Iris pigment epithelial cell (primary cell): ENCODE data around the gene NKD1.
A peak's percentile ranks its signal among the peaks of the same experiment; 100 is the strongest.

ENCODE experiments used
- DNase-seq: peaks from one replicate; pipeline ENCODE4 v3.0.0-alpha.2; 2011; ENCODE audit warnings: low read depth

Gene NKD1

GRCh38 chr16:50613964-50614474 lies 65.8 kb downstream of the NKD1 start:
- no peak for DNase-seq

GRCh38 chr16:50614955-50615724 lies 66.9 kb downstream of the NKD1 start:
- no peak for DNase-seq

GRCh38 chr16:50615891-50616290 lies 67.7 kb downstream of the NKD1 start:
- DNase-seq = peak; percentile 26

- DNase-seq = no peak
Measured at GRCh38 chr16:50616386-50616785, 68.2 kb downstream of the NKD1 start.

GRCh38 chr16:50616883-50617645 lies 68.9 kb downstream of the NKD1 start:
- DNase-seq = peak; percentile 9

- DNase-seq = no peak
Measured at GRCh38 chr16:50617646-50618184, 69.5 kb downstream of the NKD1 start.

GRCh38 chr16:50618238-50618918 lies 70.2 kb downstream of the NKD1 start:
- no peak for DNase-seq

- no peak for DNase-seq
Measured at GRCh38 chr16:50619702-50620491, 71.7 kb downstream of the NKD1 start.

- no peak for DNase-seq
Measured at GRCh38 chr16:50620646-50621451, 72.7 kb downstream of the NKD1 start.

GRCh38 chr16:50621452-50621792 lies 73.2 kb downstream of the NKD1 start:
- DNase-seq = no peak

- no peak for DNase-seq
Measured at GRCh38 chr16:50622029-50622428, 73.8 kb downstream of the NKD1 start.

- no peak for DNase-seq
Measured at GRCh38 chr16:50622643-50623369, 74.6 kb downstream of the NKD1 start.

- no peak for DNase-seq
Measured at GRCh38 chr16:50624449-50624970, 76.3 kb downstream of the NKD1 start.

GRCh38 chr16:50625374-50625773 lies 77.2 kb downstream of the NKD1 start:
- no peak for DNase-seq

- no peak for DNase-seq
Measured at GRCh38 chr16:50626868-50627267, 78.7 kb downstream of the NKD1 start.

- peak; percentile 7 for DNase-seq
Measured at GRCh38 chr16:50627419-50627818, 79.2 kb downstream of the NKD1 start.

- DNase-seq = no peak
Measured at GRCh38 chr16:50628156-50628802, 80.1 kb downstream of the NKD1 start.

GRCh38 chr16:50629334-50629733 lies 81.1 kb downstream of the NKD1 start:
- no peak for DNase-seq

- DNase-seq = no peak
Measured at GRCh38 chr16:50630394-50631020, 82.3 kb downstream of the NKD1 start.
